Measurements from ENCODE around the gene PKP4. TPM values are rescaled to one million over a fixed set of nuclear protein-coding genes. Genes with fewer than 3 reads are reported as not detected.
A peak's percentile ranks its signal among the peaks of the same experiment; 100 is the strongest.

The PKP4 gene
- total RNA-seq, 1 experiment from 2014 or later = 67.7 TPM

DNA sequence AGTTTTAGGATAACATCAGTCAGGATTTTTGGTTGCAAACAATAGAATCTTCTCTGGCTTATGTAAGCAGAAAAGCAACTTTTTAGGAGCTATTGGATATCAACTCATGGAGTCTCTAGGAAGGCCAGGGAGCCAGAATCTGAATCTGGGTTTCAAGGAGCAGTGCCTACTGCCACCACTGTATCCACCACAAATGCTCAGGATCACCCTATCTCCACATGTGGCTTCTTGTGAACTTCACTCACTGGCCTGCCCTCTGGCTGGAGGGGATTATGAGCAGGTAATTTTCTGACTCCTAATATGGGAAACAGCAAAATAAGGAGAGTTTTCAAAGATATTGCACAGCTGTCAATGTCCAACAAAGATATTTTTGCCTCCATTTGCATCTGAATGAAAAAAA lies 142.9 kb downstream of the PKP4 start:
- ChIA-PET POLR2A (ENCODE audit: low non-redundant PET) (no interaction called here), CTCF (no interaction called here)
- H3K27ac ChIP-seq (ENCODE audit: low read depth, low read length, poor library complexity, severe bottlenecking) = no peak overlapping the region

GRCh38 chr2:158600155-158600802 lies 143.5 kb downstream of the PKP4 start:
- H3K27me3 ChIP-seq (replicated peaks; ENCODE audit: insufficient read depth, low read depth, low read length, poor library complexity) = no peaks in the 10 kb centered on the region
- TF ChIP-seq EZH2 (IDR thresholded peaks at IDR 0.05; ENCODE audit: borderline replicate concordance, low read depth, low read length, poor library complexity, severe bottlenecking) = no peak
- TF ChIP-seq, protein P1, sequence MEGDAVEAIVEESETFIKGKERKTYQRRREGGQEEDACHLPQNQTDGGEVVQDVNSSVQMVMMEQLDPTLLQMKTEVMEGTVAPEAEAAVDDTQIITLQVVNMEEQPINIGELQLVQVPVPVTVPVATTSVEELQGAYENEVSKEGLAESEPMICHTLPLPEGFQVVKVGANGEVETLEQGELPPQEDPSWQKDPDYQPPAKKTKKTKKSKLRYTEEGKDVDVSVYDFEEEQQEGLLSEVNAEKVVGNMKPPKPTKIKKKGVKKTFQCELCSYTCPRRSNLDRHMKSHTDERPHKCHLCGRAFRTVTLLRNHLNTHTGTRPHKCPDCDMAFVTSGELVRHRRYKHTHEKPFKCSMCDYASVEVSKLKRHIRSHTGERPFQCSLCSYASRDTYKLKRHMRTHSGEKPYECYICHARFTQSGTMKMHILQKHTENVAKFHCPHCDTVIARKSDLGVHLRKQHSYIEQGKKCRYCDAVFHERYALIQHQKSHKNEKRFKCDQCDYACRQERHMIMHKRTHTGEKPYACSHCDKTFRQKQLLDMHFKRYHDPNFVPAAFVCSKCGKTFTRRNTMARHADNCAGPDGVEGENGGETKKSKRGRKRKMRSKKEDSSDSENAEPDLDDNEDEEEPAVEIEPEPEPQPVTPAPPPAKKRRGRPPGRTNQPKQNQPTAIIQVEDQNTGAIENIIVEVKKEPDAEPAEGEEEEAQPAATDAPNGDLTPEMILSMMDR (conservative IDR thresholded peaks at IDR 0.05; ENCODE audit: low read depth, low read length) = no peak
- DNase-seq (ENCODE audit: low spot score) = peak; percentile 62
- no peaks in the 10 kb centered on the region for H3K9me3 ChIP-seq (ENCODE audit: low read depth, low read length, poor library complexity, severe bottlenecking)
- intact Hi-C loops (cut with micrococcal nuclease; ENCODE audit: unreplicated experiment) = no loop called here
- ChIA-PET CTCF (no interaction called here), POLR2A (ENCODE audit: low non-redundant PET) (no interaction called here)
- no TSS peak for BruUV-seq (replicated peaks)
- H3K36me3 ChIP-seq (ENCODE audit: insufficient read depth, low read length, poor library complexity, severe bottlenecking) = no peaks in the 10 kb centered on the region
- no peak overlapping the region for H3K27ac ChIP-seq (ENCODE audit: low read depth, low read length, poor library complexity, severe bottlenecking)
- peaks cover 5% of the 10 kb centered on the region for H3K4me1 ChIP-seq (ENCODE audit: insufficient read depth, low read length, poor library complexity, severe bottlenecking)
- no peak overlapping the region for H3K4me3 ChIP-seq (ENCODE audit: low read depth, low read length, poor library complexity, severe bottlenecking)

More for the DNA sequence above, 142.9 kb downstream of the PKP4 start:
- Histone ChIP-seq H3K4me3 (ENCODE audit: low read depth, low read length, poor library complexity, severe bottlenecking) (no peak overlapping the region), H3K9me3 (ENCODE audit: low read depth, low read length, poor library complexity, severe bottlenecking) (no peaks in the 10 kb centered on the region), H3K36me3 (ENCODE audit: insufficient read depth, low read length, poor library complexity, severe bottlenecking) (no peaks in the 10 kb centered on the region), H3K4me1 (ENCODE audit: insufficient read depth, low read length, poor library complexity, severe bottlenecking) (peaks cover 5% of the 10 kb centered on the region), H3K27me3 (replicated peaks; ENCODE audit: insufficient read depth, low read depth, low read length, poor library complexity) (no peaks in the 10 kb centered on the region)
- no TSS peak for BruUV-seq (replicated peaks)
- intact Hi-C loops (cut with micrococcal nuclease; ENCODE audit: unreplicated experiment) = no loop called here
- TF ChIP-seq EZH2 (IDR thresholded peaks at IDR 0.05; ENCODE audit: borderline replicate concordance, low read depth, low read length, poor library complexity, severe bottlenecking) = no peak
- TF ChIP-seq, protein P1 (conservative IDR thresholded peaks at IDR 0.05; ENCODE audit: low read depth, low read length) = no peak
- no peak for DNase-seq (ENCODE audit: low spot score)

GRCh38 chr2:158602027-158602426 lies 145.3 kb downstream of the PKP4 start:
- POLR2A ChIA-PET (ENCODE audit: low non-redundant PET) = no interaction called here
- CTCF ChIA-PET = no interaction called here
- intact Hi-C loops (cut with micrococcal nuclease; ENCODE audit: unreplicated experiment) = no loop called here

More at GRCh38 chr2:158602027-158602426, 145.3 kb downstream of the PKP4 start:
- BruUV-seq (replicated peaks) = no TSS peak
- TF ChIP-seq, protein P1 (conservative IDR thresholded peaks at IDR 0.05; ENCODE audit: low read depth, low read length) = no peak
- TF ChIP-seq EZH2 (IDR thresholded peaks at IDR 0.05; ENCODE audit: borderline replicate concordance, low read depth, low read length, poor library complexity, severe bottlenecking) = no peak
- Histone ChIP-seq H3K27ac (ENCODE audit: low read depth, low read length, poor library complexity, severe bottlenecking) (no peak overlapping the region), H3K4me3 (ENCODE audit: low read depth, low read length, poor library complexity, severe bottlenecking) (no peak overlapping the region), H3K36me3 (ENCODE audit: insufficient read depth, low read length, poor library complexity, severe bottlenecking) (no peaks in the 10 kb centered on the region), H3K9me3 (ENCODE audit: low read depth, low read length, poor library complexity, severe bottlenecking) (no peaks in the 10 kb centered on the region), H3K27me3 (replicated peaks; ENCODE audit: insufficient read depth, low read depth, low read length, poor library complexity) (no peaks in the 10 kb centered on the region), H3K4me1 (ENCODE audit: insufficient read depth, low read length, poor library complexity, severe bottlenecking) (peaks cover 5% of the 10 kb centered on the region)
- DNase-seq (ENCODE audit: low spot score) = no peak

All from A673 (cell line).